ENCODE measurements around the gene SPEM2. TPM values are rescaled to one million over a fixed set of nuclear protein-coding genes. Genes with fewer than 3 reads are reported as not detected.
A peak's percentile ranks its signal among the peaks of the same experiment; 100 is the strongest.

The SPEM2 gene
- total RNA-seq, 1 donor from 2014 or later = 0.14 TPM

GRCh38 chr17:7432296-7432695 lies 6.9 kb downstream of the SPEM2 start:
- no peak overlapping the region for H3K9ac ChIP-seq (ENCODE audit: low read length)
- no peaks in the 10 kb centered on the region for H3K9me3 ChIP-seq (ENCODE audit: insufficient read depth, low read depth, low read length)
- no peak for TF ChIP-seq CTCF (IDR thresholded peaks at IDR 0.05; ENCODE audit: insufficient read depth, low read depth, low read length)
- TF ChIP-seq EZH2 (IDR thresholded peaks at IDR 0.05; ENCODE audit: insufficient read depth, low read length) = no peak
- H3K4me2 ChIP-seq (ENCODE audit: low read length) = no peak overlapping the region
- no peak for DNase-seq (ENCODE audit: low read depth)
- peaks cover 5% of the 10 kb centered on the region for H3K27me3 Mint-ChIP-seq (ENCODE audit: low read depth, unreplicated experiment)
- H3K4me1 ChIP-seq (ENCODE audit: insufficient read depth, low read length) = peaks cover 6% of the 10 kb centered on the region
- H3K4me3 Mint-ChIP-seq (ENCODE audit: unreplicated experiment) = no peak overlapping the region
- H2AFZ ChIP-seq (ENCODE audit: low read depth, low read length) = no peak overlapping the region
- H3K36me3 ChIP-seq (ENCODE audit: insufficient read depth, low read length) = no peaks in the 10 kb centered on the region
- H3K79me2 ChIP-seq (ENCODE audit: insufficient read depth, low read length) = no peaks in the 10 kb centered on the region
- H4K20me1 ChIP-seq (ENCODE audit: insufficient read depth, low read length) = no peaks in the 10 kb centered on the region
- no peaks in the 10 kb centered on the region for H3K36me3 Mint-ChIP-seq (ENCODE audit: low read depth, unreplicated experiment)
- no peak overlapping the region for H3K27ac Mint-ChIP-seq (ENCODE audit: unreplicated experiment)
- H3K4me3 ChIP-seq (ENCODE audit: insufficient read depth, low read depth, low read length) = no peak overlapping the region
- H3K4me1 Mint-ChIP-seq (ENCODE audit: low read depth, unreplicated experiment) = no peaks in the 10 kb centered on the region
- H3K9me3 Mint-ChIP-seq (ENCODE audit: unreplicated experiment) = peaks cover 2% of the 10 kb centered on the region
- FAIRE-seq = no peak
- H3K27me3 ChIP-seq (ENCODE audit: insufficient read depth, low read length) = peaks cover 3% of the 10 kb centered on the region
- no peak overlapping the region for H3K27ac ChIP-seq (ENCODE audit: low read depth, low read length)

- no peak for FAIRE-seq
Measured at GRCh38 chr17:7435676-7436555, 10.5 kb downstream of the SPEM2 start.

More at GRCh38 chr17:7435676-7436555, 10.5 kb downstream of the SPEM2 start:
- TF ChIP-seq EZH2 (IDR thresholded peaks at IDR 0.05; ENCODE audit: insufficient read depth, low read length) (peak; percentile 42), CTCF (IDR thresholded peaks at IDR 0.05; ENCODE audit: insufficient read depth, low read depth, low read length) (no peak)
- Histone ChIP-seq H3K4me3 (ENCODE audit: insufficient read depth, low read depth, low read length) (peak overlapping the region; percentile 48), H3K4me2 (ENCODE audit: low read length) (peak overlapping the region; percentile 84), H3K79me2 (ENCODE audit: insufficient read depth, low read length) (no peaks in the 10 kb centered on the region), H3K9me3 (ENCODE audit: insufficient read depth, low read depth, low read length) (no peaks in the 10 kb centered on the region), H3K4me1 (ENCODE audit: insufficient read depth, low read length) (peaks cover 27% of the 10 kb centered on the region), H4K20me1 (ENCODE audit: insufficient read depth, low read length) (peaks cover 13% of the 10 kb centered on the region), H3K27me3 (ENCODE audit: insufficient read depth, low read length) (peaks cover 27% of the 10 kb centered on the region), H3K9ac (ENCODE audit: low read length) (no peak overlapping the region), H3K27ac (ENCODE audit: low read depth, low read length) (no peak overlapping the region), H2AFZ (ENCODE audit: low read depth, low read length) (peak overlapping the region; percentile 75), H3K36me3 (ENCODE audit: insufficient read depth, low read length) (no peaks in the 10 kb centered on the region)
- H3K4me3 Mint-ChIP-seq (ENCODE audit: unreplicated experiment) = peak overlapping the region; percentile 92
- no peaks in the 10 kb centered on the region for H3K27me3 Mint-ChIP-seq (ENCODE audit: low read depth, unreplicated experiment)
- H3K9me3 Mint-ChIP-seq (ENCODE audit: unreplicated experiment) = no peaks in the 10 kb centered on the region
- H3K36me3 Mint-ChIP-seq (ENCODE audit: low read depth, unreplicated experiment) = peaks cover 3% of the 10 kb centered on the region
- H3K4me1 Mint-ChIP-seq (ENCODE audit: low read depth, unreplicated experiment) = peaks cover 13% of the 10 kb centered on the region
- peak overlapping the region; percentile 86 for H3K27ac Mint-ChIP-seq (ENCODE audit: unreplicated experiment)
- DNase-seq (ENCODE audit: low read depth) = no peak

All from astrocyte (in vitro differentiated cells and primary cell).